ENCODE measurements around the gene FAM216B.

GRCh38 chr13:42814868-42815267 is 33.5 kb downstream of the FAM216B start:
- TF ChIP-seq CTCF (IDR thresholded peaks at IDR 0.05; ENCODE audit: extremely low read depth in 1 of 2, insufficient read depth in 1 of 2, low read depth in 1 of 2, low read length in 2 of 2) = no peak
- TF ChIP-seq POLR2AphosphoS5 (IDR thresholded peaks at IDR 0.05; ENCODE audit: insufficient read depth, low read depth, low read length) = no peak
- TF ChIP-seq POLR2A (IDR thresholded peaks at IDR 0.05; ENCODE audit: low read depth, low read length) = no peak
- no peak for TF ChIP-seq MYC (IDR thresholded peaks at IDR 0.05; ENCODE audit: low read depth, low read length)
- no peak for TF ChIP-seq EZH2 (IDR thresholded peaks at IDR 0.05; ENCODE audit: borderline replicate concordance, low read depth, low read length, severe bottlenecking)
- no peak for TF ChIP-seq MAX (IDR thresholded peaks at IDR 0.05; ENCODE audit: insufficient read depth, insufficient read length)
- TF ChIP-seq FOS (IDR thresholded peaks at IDR 0.05; ENCODE audit: borderline replicate concordance, insufficient read depth, low read length) = no peak
- no peak for TF ChIP-seq GATA2 (IDR thresholded peaks at IDR 0.05; ENCODE audit: insufficient read depth, insufficient read length, low read depth, low read length)
